Loucy (cell line): ENCODE data around the gene KATNAL1.

ENCODE experiments used
- H2AFZ ChIP-seq: fragments of 200-600 bp; sonication (generic); 2 replicates; pipeline ENCODE4 v1.6.0; 2016; ENCODE audit warnings: antibody characterized with exemption, mild to moderate bottlenecking, low read length, moderate library complexity
- H3F3A ChIP-seq: fragments of 200-600 bp; 2 replicates; pipeline ENCODE4 v1.6.0; 2016; ENCODE audit warnings: antibody characterized with exemption, low read depth, mild to moderate bottlenecking
- H3K27me3 ChIP-seq: fragments of 200-600 bp; sonication (generic); 2 replicates; pipeline ENCODE4 v1.6.1; 2014; ENCODE audit warnings: low read length, mild to moderate bottlenecking; ENCODE audit not compliant: insufficient read depth, poor library complexity, severe bottlenecking
- H3K36me3 ChIP-seq: fragments of 200-600 bp; sonication (generic); 2 replicates; pipeline ENCODE4 v1.6.1; 2016; ENCODE audit warnings: low read length; ENCODE audit not compliant: insufficient read depth
- H3K4me1 ChIP-seq: fragments of 200-600 bp; sonication (generic); 2 replicates; pipeline ENCODE4 v1.5.1; 2014; ENCODE audit warnings: low read length, mild to moderate bottlenecking; ENCODE audit not compliant: insufficient read depth, poor library complexity, severe bottlenecking
- H3K4me2 ChIP-seq: fragments of 200-600 bp; sonication (generic); 2 replicates; pipeline ENCODE4 v1.6.0; 2014; ENCODE audit warnings: antibody characterized with exemption, low read length, low read depth, mild to moderate bottlenecking; ENCODE audit not compliant: poor library complexity, severe bottlenecking
- H3K4me3 ChIP-seq: fragments of 200-600 bp; sonication (generic); 2 replicates; pipeline ENCODE4 v1.5.1; 2014; ENCODE audit warnings: low read length, mild to moderate bottlenecking, mixed read lengths; ENCODE audit not compliant: poor library complexity, severe bottlenecking
- H3K79me2 ChIP-seq: fragments of 200-600 bp; sonication (generic); 2 replicates; pipeline ENCODE4 v1.6.1; 2014; ENCODE audit warnings: low read length; ENCODE audit not compliant: insufficient read depth
- H3K9ac ChIP-seq: fragments of 200-600 bp; sonication (generic); 2 replicates; pipeline ENCODE4 v1.6.0; 2014; ENCODE audit warnings: mild to moderate bottlenecking, low read depth, low read length, moderate library complexity; ENCODE audit not compliant: poor library complexity, severe bottlenecking
- H3K9me2 ChIP-seq: fragments of 200-600 bp; sonication (generic); replicated peaks from 2 replicates; pipeline ENCODE4 v1.6.1; 2016; ENCODE audit warnings: low read depth, low read length, mixed read lengths
- H3K9me3 ChIP-seq: fragments of 200-600 bp; sonication (generic); 2 replicates; pipeline ENCODE4 v1.6.1; 2014; ENCODE audit warnings: mild to moderate bottlenecking, antibody characterized with exemption, low read length, low read depth; ENCODE audit not compliant: insufficient read depth
- H4K20me1 ChIP-seq: fragments of 200-600 bp; sonication (generic); 2 replicates; pipeline ENCODE4 v1.6.0; 2014; ENCODE audit warnings: antibody characterized with exemption, low read length, mild to moderate bottlenecking; ENCODE audit not compliant: insufficient read depth, poor library complexity, severe bottlenecking
- EZH2phosphoT487 ChIP-seq: fragments of 200-600 bp; IDR thresholded peaks from 2 replicates; pipeline ENCODE4 v1.6.1; 2018; ENCODE audit warnings: antibody characterized with exemption, mild to moderate bottlenecking, moderate library complexity, borderline replicate concordance
- TF ChIP-seq, protein P1 (sequence below): fragments of 200-600 bp; sonication (generic); conservative IDR thresholded peaks from 2 replicates; pipeline ENCODE4 v1.5.1; 2014; ENCODE audit warnings: mild to moderate bottlenecking, antibody characterized with exemption, low read length

Gene KATNAL1

DNA sequence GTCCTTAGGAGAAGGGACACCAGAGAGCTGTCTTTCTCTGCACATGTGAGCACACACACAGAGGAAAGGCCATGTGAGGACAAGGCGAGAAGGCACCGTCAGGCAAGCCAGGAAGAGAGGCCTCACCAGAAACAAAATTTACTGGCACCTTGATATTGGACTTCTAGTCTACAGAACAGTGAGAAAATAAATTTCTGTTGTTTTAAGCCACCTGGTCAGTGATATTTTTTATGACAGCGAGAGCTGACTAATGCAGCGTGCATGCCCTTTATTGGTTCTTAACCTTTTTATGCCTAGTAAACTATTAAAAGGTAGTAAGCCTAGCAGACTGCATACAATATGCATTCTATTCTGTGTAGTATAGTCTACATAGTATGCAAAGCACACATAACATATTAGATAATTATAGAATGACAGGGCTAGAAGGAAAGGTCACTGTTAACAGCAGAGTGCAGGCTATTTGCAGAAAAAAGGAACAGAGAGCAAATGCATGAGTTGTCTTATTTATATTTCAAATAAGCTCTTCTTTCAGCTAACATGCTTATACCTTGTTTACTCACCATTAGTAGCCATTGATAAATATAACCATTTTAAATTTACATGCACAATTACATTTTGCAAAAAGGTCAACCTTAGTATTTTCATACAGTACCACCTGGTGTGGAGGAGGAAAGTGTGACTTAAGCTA, 25.2 kb upstream of the KATNAL1 start:
- H4K20me1 ChIP-seq: peaks cover 3% of the 10 kb centered on the region
- H3K79me2 ChIP-seq: no peaks in the 10 kb centered on the region
- H2AFZ ChIP-seq: no peak overlapping the region
- H3K36me3 ChIP-seq: peaks cover 1% of the 10 kb centered on the region; the same call in 1 of the 2 replicates
- no peaks in the 10 kb centered on the region for H3K9me2 ChIP-seq
- H3K9me3 ChIP-seq: no peaks in the 10 kb centered on the region
- H3K4me2 ChIP-seq: no peak overlapping the region
- H3K27me3 ChIP-seq: no peaks in the 10 kb centered on the region
- TF ChIP-seq, protein P1, sequence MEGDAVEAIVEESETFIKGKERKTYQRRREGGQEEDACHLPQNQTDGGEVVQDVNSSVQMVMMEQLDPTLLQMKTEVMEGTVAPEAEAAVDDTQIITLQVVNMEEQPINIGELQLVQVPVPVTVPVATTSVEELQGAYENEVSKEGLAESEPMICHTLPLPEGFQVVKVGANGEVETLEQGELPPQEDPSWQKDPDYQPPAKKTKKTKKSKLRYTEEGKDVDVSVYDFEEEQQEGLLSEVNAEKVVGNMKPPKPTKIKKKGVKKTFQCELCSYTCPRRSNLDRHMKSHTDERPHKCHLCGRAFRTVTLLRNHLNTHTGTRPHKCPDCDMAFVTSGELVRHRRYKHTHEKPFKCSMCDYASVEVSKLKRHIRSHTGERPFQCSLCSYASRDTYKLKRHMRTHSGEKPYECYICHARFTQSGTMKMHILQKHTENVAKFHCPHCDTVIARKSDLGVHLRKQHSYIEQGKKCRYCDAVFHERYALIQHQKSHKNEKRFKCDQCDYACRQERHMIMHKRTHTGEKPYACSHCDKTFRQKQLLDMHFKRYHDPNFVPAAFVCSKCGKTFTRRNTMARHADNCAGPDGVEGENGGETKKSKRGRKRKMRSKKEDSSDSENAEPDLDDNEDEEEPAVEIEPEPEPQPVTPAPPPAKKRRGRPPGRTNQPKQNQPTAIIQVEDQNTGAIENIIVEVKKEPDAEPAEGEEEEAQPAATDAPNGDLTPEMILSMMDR: no peak
- TF ChIP-seq EZH2phosphoT487: no peak
- H3F3A ChIP-seq: no peaks in the 10 kb centered on the region
- H3K4me3 ChIP-seq: no peak overlapping the region
- H3K4me1 ChIP-seq: peaks cover 19% of the 10 kb centered on the region
- no peak overlapping the region for H3K9ac ChIP-seq

GRCh38 chr13:30331331-30331771, 24.0 kb upstream of the KATNAL1 start:
- Histone ChIP-seq H3K79me2 (no peaks in the 10 kb centered on the region), H3K36me3 (no peaks in the 10 kb centered on the region), H3F3A (no peaks in the 10 kb centered on the region), H2AFZ (no peak overlapping the region), H3K4me3 (no peak overlapping the region), H3K4me1 (peaks cover 19% of the 10 kb centered on the region), H3K9me2 (no peaks in the 10 kb centered on the region), H3K27me3 (no peaks in the 10 kb centered on the region), H3K9ac (no peak overlapping the region), H3K9me3 (no peaks in the 10 kb centered on the region), H4K20me1 (peaks cover 3% of the 10 kb centered on the region), H3K4me2 (no peak overlapping the region)
- no peak for TF ChIP-seq EZH2phosphoT487
- TF ChIP-seq, protein P1: no peak

DNA sequence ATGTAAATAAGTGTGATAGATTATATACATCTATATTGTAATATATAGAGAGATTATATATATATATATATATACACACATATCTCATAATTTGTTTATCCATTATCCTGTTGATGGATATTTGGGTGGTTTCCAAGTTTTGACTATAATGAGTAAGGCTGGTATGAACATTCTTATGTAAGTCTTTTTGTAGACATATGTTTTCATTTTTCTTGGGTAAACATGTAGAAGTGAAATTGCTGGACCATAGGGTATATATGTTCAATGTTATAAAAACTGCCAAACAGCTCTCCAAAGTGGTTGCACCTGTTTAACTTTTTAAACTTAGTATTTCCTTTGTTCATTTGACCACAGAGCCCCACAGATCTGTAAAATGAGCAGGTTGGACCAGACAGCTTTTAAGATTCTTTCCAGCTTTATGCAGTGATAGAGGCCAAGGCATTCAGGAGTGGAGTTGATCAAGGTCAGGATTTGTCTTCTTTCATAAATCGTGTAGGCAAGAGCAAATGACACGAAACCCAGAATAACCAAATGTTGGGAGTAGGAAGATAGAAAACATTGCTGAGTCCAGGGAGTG, 21.7 kb upstream of the KATNAL1 start:
- Histone ChIP-seq H3K9me2 (no peaks in the 10 kb centered on the region), H2AFZ (no peak overlapping the region), H3K9ac (no peak overlapping the region), H3K9me3 (no peaks in the 10 kb centered on the region), H3K4me3 (no peak overlapping the region), H3K79me2 (no peaks in the 10 kb centered on the region), H3K27me3 (no peaks in the 10 kb centered on the region), H4K20me1 (peaks cover 3% of the 10 kb centered on the region), H3K36me3 (no peaks in the 10 kb centered on the region), H3F3A (no peaks in the 10 kb centered on the region), H3K4me1 (peaks cover 19% of the 10 kb centered on the region), H3K4me2 (peak overlapping the region; percentile 6)
- TF ChIP-seq, protein P1: no peak
- no peak for TF ChIP-seq EZH2phosphoT487
